HCT116 (cell line): ENCODE measurements around the gene ANKRD13D. TPM values are rescaled to one million over a fixed set of nuclear protein-coding genes. Genes with fewer than 3 reads are reported as not detected.

ENCODE experiments used
- ATAC-seq: fragments of 200-7000 bp; cut with Tn5 transposase; 2 replicates; pipeline ENCODE4 v1.9.1; 2020; ENCODE audit warnings: mild to moderate bottlenecking, moderate library complexity
- BruUV-seq: library from RNA; stranded (reverse); fragments of 400-500 nt; replicated peaks from 2 replicates; lab custom pipeline; 2021; lab: Mats Ljungman, UMichigan
- CTCF ChIA-PET: fragments of 300-600 bp; sonication (Branson Sonifier 250); formaldehyde crosslinking; loops from one replicate; lab custom pipeline; 2021; ENCODE audit warnings: antibody characterized with exemption; lab: Charles Lee
- POLR2A ChIA-PET: fragments of 300-600, 350-600 bp; sonication (Branson Sonifier 250); formaldehyde crosslinking; loops from one replicate; lab custom pipeline; 2021; ENCODE audit warnings: antibody characterized with exemption; lab: Charles Lee
- RAD21 ChIA-PET, 2 experiments: fragments of 300-600 bp; sonication (Branson Sonifier 250); formaldehyde crosslinking; loops; one replicate each; lab custom pipeline; 2023; ENCODE audit warnings: low total read pairs in 2 of 2; ENCODE audit not compliant: uncharacterized antibody in 2 of 2, unreplicated experiment in 2 of 2, low non-redundant PET in 1 of 2; lab: Charles Lee
- DNase-seq: peaks from one replicate; pipeline ENCODE4 v3.0.0-alpha.2; 2010; ENCODE audit warnings: low read depth, low spot score
- H2AFZ ChIP-seq: fragments of 200-600 bp; shearing (Covaris generic), sonication (generic); 2 replicates; pipeline ENCODE4 v1.6.1; 2017; ENCODE audit warnings: low read depth, mixed run types, mixed read lengths, antibody characterized with exemption, low read length; ENCODE audit not compliant: poor library complexity, severe bottlenecking
- H3K27ac ChIP-seq: 2 replicates; pipeline ENCODE4 v1.5.1; 2012; ENCODE audit warnings: low read depth, low read length
- H3K27me3 ChIP-seq: fragments of 200-600 bp; sonication (generic); 2 replicates; pipeline ENCODE4 v1.6.1; 2016; ENCODE audit warnings: mixed run types, low read length, mixed read lengths; ENCODE audit not compliant: insufficient read depth
- H3K36me3 ChIP-seq, 2 experiments: fragments of 200-500 bp in 1 of 2; fragments of 200-600 bp in 1 of 2; sonication (Bioruptor generic) in 1 of 2; sonication (generic) in 1 of 2; 2 replicates each; pipeline versions ENCODE4 v1.5.1 to v1.6.1; 2014 to 2016; ENCODE audit warnings: low read length in 2 of 2, inconsistent platforms in 1 of 2, mixed read lengths in 1 of 2, mixed run types in 1 of 2; ENCODE audit not compliant: insufficient read depth in 2 of 2, control insufficient read depth in 1 of 2
- H3K4me1 ChIP-seq, 2 experiments: fragments of 200-600 bp in 1 of 2; sonication (generic) in 1 of 2; 2 replicates each; pipeline versions ENCODE4 v1.5.1 to v1.6.1; 2012 to 2017; ENCODE audit warnings: low read length in 2 of 2, inconsistent platforms in 1 of 2, mild to moderate bottlenecking in 1 of 2, mixed read lengths in 1 of 2, mixed run types in 1 of 2, moderate library complexity in 1 of 2; ENCODE audit not compliant: insufficient read depth in 2 of 2, control insufficient read depth in 1 of 2
- H3K4me2 ChIP-seq: fragments of 200-600 bp; sonication (generic); 2 replicates; pipeline ENCODE4 v1.6.1; 2017; ENCODE audit warnings: mixed run types, low read length, mixed read lengths
- H3K4me3 ChIP-seq, 2 experiments: fragments of 200-600 bp in 1 of 2; sonication (generic) in 1 of 2; replicated peaks in 1 of 2; 2 replicates each; pipeline ENCODE4 v1.5.1; 2011 to 2016; ENCODE audit warnings: low read length in 2 of 2, control low read depth in 1 of 2, low read depth in 1 of 2, mild to moderate bottlenecking in 1 of 2, mixed read lengths in 1 of 2, mixed run types in 1 of 2
- H3K79me2 ChIP-seq: fragments of 200-600 bp; sonication (generic); 2 replicates; pipeline ENCODE4 v1.6.1; 2017; ENCODE audit warnings: mild to moderate bottlenecking, mixed run types, low read length, moderate library complexity, mixed read lengths; ENCODE audit not compliant: insufficient read depth
- H3K9ac ChIP-seq: fragments of 200-600 bp; sonication (generic); 2 replicates; pipeline ENCODE4 v1.6.1; 2016; ENCODE audit warnings: low read length, mixed read lengths
- H3K9me2 ChIP-seq: fragments of 200-600 bp; sonication (generic), shearing (Covaris generic); 2 replicates; pipeline ENCODE4 v1.6.1; 2017; ENCODE audit warnings: mixed run types, mild to moderate bottlenecking, moderate library complexity; ENCODE audit not compliant: insufficient read depth
- H3K9me3 ChIP-seq, 2 experiments: fragments of 200-500 bp in 1 of 2; fragments of 200-600 bp in 1 of 2; sonication (Bioruptor generic) in 1 of 2; sonication (generic) in 1 of 2; 2 replicates each; pipeline ENCODE4 v1.6.1; 2014 to 2017; ENCODE audit warnings: low read length in 2 of 2, mixed read lengths in 2 of 2, inconsistent platforms in 1 of 2, low read depth in 1 of 2, mild to moderate bottlenecking in 1 of 2, mixed run types in 1 of 2, moderate library complexity in 1 of 2; ENCODE audit not compliant: control insufficient read depth in 1 of 2, insufficient read depth in 1 of 2
- H4K20me1 ChIP-seq: fragments of 200-600 bp; sonication (generic), shearing (Covaris generic); 2 replicates; pipeline ENCODE4 v1.6.1; 2017; ENCODE audit warnings: mixed run types, mild to moderate bottlenecking, moderate library complexity; ENCODE audit not compliant: insufficient read depth
- CBX3 ChIP-seq: IDR thresholded peaks from 2 replicates; pipeline ENCODE4 v1.6.1; 2012; ENCODE audit warnings: low read depth
- CEBPB ChIP-seq: IDR thresholded peaks from 2 replicates; pipeline ENCODE4 v1.6.1; 2012; ENCODE audit warnings: low read depth
- EZH2 ChIP-seq: fragments of 200-600 bp; sonication (generic); IDR thresholded peaks from 2 replicates; pipeline ENCODE4 v1.6.1; 2017; ENCODE audit warnings: antibody characterized with exemption, mixed run types
- EZH2phosphoT487 ChIP-seq: fragments of 200-600 bp; IDR thresholded peaks from 2 replicates; pipeline ENCODE4 v1.6.1; 2018; ENCODE audit warnings: antibody characterized with exemption, borderline replicate concordance
- FOSL1 ChIP-seq: IDR thresholded peaks from 2 replicates; pipeline ENCODE4 v1.6.1; 2012; ENCODE audit warnings: low read depth
- JUND ChIP-seq: IDR thresholded peaks from 2 replicates; pipeline ENCODE4 v1.6.1; 2012
- POLR2A ChIP-seq: IDR thresholded peaks from 2 replicates; pipeline ENCODE4 v1.7.0; 2011; ENCODE audit warnings: borderline replicate concordance; ENCODE audit not compliant: insufficient read depth, insufficient read length; ENCODE audit errors: extremely low read depth
- RAD21 ChIP-seq: IDR thresholded peaks from 2 replicates; pipeline ENCODE4 v1.6.1; 2012; ENCODE audit warnings: low read depth, mild to moderate bottlenecking
- SRF ChIP-seq: IDR thresholded peaks from 2 replicates; pipeline ENCODE4 v1.6.1; 2012; ENCODE audit warnings: low read depth
- YY1 ChIP-seq: IDR thresholded peaks from 2 replicates; pipeline ENCODE4 v1.6.1; 2011; ENCODE audit warnings: low read length, low read depth, moderate library complexity, mild to moderate bottlenecking; ENCODE audit not compliant: insufficient replicate concordance; ENCODE audit errors: extremely low read depth
- ZNF274 ChIP-seq: fragments of 200-500 bp; sonication (Bioruptor generic); IDR thresholded peaks from 2 replicates; pipeline ENCODE4 v1.6.1; 2014; ENCODE audit warnings: mild to moderate bottlenecking, low read depth, low read length, inconsistent platforms
- intact Hi-C: fragments of 100-400 bp; cut with micrococcal nuclease; formaldehyde crosslinking; loops from 2 replicates; pipeline ENCODE4 v1.10.0; 2022
- total RNA-seq: library from RNA; stranded (reverse); gene quantifications from one replicate; pipeline ENCODE4 v1.2.1, GENCODE V29; 2021; ENCODE audit not compliant: unreplicated experiment
- TF ChIP-seq, protein P1 (sequence below): IDR thresholded peaks from 2 replicates; pipeline ENCODE4 v1.6.1; 2012
- TF ChIP-seq, protein P2 (sequence below), 3 experiments: fragments of 200-600 bp in 1 of 3; sonication (generic) in 1 of 3; IDR thresholded peaks in 2 of 3; conservative IDR thresholded peaks in 1 of 3; 2 replicates each; pipeline ENCODE4 v1.5.1; 2012 to 2017; ENCODE audit warnings: low read depth in 2 of 3, low read length in 2 of 3, antibody characterized with exemption in 1 of 3, borderline replicate concordance in 1 of 3, control low read depth in 1 of 3, mild to moderate bottlenecking in 1 of 3, mixed read lengths in 1 of 3, mixed run types in 1 of 3, moderate library complexity in 1 of 3; ENCODE audit not compliant: insufficient read depth in 1 of 3
- TF ChIP-seq, protein P3 (sequence below): IDR thresholded peaks from 2 replicates; pipeline ENCODE4 v1.6.1; 2011; ENCODE audit warnings: mild to moderate bottlenecking, low read length, moderate library complexity; ENCODE audit not compliant: insufficient replicate concordance; ENCODE audit errors: extremely low read depth

ANKRD13D gene
- total RNA-seq, 1 experiment from 2014 or later, result 61.1 TPM

DNA sequence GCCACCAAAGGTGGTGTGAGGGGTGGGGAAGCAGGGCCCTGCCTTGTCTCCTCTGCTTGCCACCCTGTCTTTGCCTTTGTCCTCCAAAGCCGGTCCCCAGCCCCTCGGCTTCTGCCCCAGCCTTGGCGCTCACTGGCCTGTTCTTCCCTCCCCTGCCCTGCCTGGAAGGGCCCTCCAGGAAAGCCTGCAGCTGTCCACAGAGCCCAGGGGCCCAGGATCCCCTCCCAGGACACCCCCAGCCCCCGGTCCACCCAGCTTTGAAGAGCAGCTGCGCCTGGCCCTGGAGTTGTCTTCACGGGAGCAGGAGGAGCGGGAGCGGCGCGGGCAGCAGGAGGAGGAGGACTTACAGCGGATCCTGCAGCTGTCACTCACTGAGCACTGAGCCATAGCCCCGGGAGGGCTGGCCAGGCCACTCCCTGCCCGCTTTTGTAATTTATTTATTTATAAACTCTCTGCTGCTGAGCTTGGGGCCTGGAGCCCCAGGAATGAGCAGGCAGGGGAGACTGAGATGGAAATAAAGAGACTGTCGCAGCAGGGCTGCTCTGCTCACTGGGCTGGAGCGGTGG, 12.9 kb downstream of the ANKRD13D start:
- BruUV-seq, result no TSS peak
- TF ChIP-seq FOSL1 (no peak), POLR2A (no peak), SRF (no peak), CBX3 (no peak), CEBPB (no peak)
- Histone ChIP-seq H3K9me3 (no peaks in the 10 kb centered on the region), H3K9me2 (no peaks in the 10 kb centered on the region), H3K9ac (peak overlapping the region; percentile 90; the same call in 1 of the 2 replicates), H3K4me2 (peak overlapping the region; percentile 95; the same call in 1 of the 2 replicates), H2AFZ (no peak overlapping the region), H3K27me3 (no peaks in the 10 kb centered on the region), H3K79me2 (peaks cover 15% of the 10 kb centered on the region), H3K36me3 (peaks cover 4 to 10% of the 10 kb centered on the region in 2 experiments; a peak in 1 of 4 replicates), H3K27ac (peak overlapping the region; percentile 85), H3K4me1 (peaks cover 21 to 25% of the 10 kb centered on the region in 2 experiments), H3K4me3 (peak overlapping the region; percentile 79 to 91; a peak in 3 of 4 replicates), H4K20me1 (no peaks in the 10 kb centered on the region)
- RAD21 ChIA-PET, result no interaction called here
- POLR2A ChIA-PET, result interaction anchor here (1.0 to 2.4 kb wide), 2 partner anchors 14 to 51 kb away, joined by 3 to 11 read pairs; partner anchors contain the start of gene ANKRD13D
- no peak for DNase-seq
- CTCF ChIA-PET, result interaction anchor here (1.5 kb wide), 1 partner anchor 15 kb away, joined by 9 read pairs; no protein-coding TSS in a partner anchor
- intact Hi-C loops, result no loop called here
- no peak for ATAC-seq

DNA sequence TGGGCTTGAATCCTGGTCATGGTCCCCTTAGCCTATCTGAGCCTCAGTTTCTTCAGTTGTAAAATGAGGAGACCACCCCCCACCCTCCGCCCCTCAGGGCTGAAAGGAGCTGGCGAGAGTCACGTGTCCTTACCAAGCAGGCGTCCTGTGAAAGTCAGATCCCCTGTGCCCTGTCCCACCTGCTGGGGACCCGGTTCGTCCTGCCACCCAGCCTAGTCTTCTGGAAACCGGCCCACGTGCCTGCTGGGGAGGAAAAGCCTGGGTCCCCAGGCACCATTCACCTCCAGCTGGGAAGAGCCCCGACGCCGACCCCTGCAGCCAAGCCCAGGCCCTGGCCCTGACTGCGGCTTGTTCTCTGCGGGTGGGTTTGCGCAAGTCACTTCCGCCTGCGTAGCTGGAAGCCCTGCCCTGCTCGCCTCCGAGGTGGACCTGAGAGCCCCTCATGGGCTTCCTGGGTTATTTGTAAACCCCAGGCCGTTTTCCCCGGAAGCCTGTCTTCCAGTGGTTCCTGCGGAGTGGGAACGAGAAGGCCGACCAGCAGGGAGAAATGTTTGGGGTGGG, 13.5 kb downstream of the ANKRD13D start:
- RAD21 ChIA-PET, result interaction anchor here (0.6 to 1.4 kb wide), 4 partner anchors 13 to 245 kb away, joined by 3 to 6 read pairs (median 4); no protein-coding TSS in a partner anchor
- CTCF ChIA-PET, result interaction anchor here (0.7 to 1.5 kb wide), 3 partner anchors 14 to 79 kb away, joined by 4 to 9 read pairs (median 5); partner anchors contain the start of gene ANKRD13D
- ATAC-seq (peak; percentile 35), DNase-seq (no peak)
- Histone ChIP-seq H2AFZ (no peak overlapping the region), H3K27me3 (no peaks in the 10 kb centered on the region), H3K9me3 (no peaks in the 10 kb centered on the region), H3K27ac (peak overlapping the region; percentile 85), H3K9me2 (no peaks in the 10 kb centered on the region), H3K36me3 (peaks cover 8 to 10% of the 10 kb centered on the region in 2 experiments; a peak in 2 of 4 replicates), H3K9ac (peak overlapping the region; percentile 90), H4K20me1 (no peaks in the 10 kb centered on the region), H3K79me2 (peaks cover 15% of the 10 kb centered on the region), H3K4me3 (peak overlapping the region; percentile 79 to 91), H3K4me2 (peak overlapping the region; percentile 95), H3K4me1 (peaks cover 21 to 25% of the 10 kb centered on the region in 2 experiments)
- intact Hi-C loops, result no loop called here
- POLR2A ChIA-PET, result interaction anchor here (1.0 to 2.4 kb wide), 5 partner anchors 9 to 50 kb away, joined by 3 to 11 read pairs (median 6); partner anchors contain the start of gene ANKRD13D
- no TSS peak for BruUV-seq
- no peak for TF ChIP-seq RAD21
- TF ChIP-seq CBX3, result no peak
- no peak for TF ChIP-seq EZH2
- TF ChIP-seq YY1, result no peak
- no peak for TF ChIP-seq EZH2phosphoT487
- no peak for TF ChIP-seq POLR2A
- TF ChIP-seq, protein P1, sequence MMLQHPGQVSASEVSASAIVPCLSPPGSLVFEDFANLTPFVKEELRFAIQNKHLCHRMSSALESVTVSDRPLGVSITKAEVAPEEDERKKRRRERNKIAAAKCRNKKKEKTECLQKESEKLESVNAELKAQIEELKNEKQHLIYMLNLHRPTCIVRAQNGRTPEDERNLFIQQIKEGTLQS, result no peak
- no peak for TF ChIP-seq ZNF274
- TF ChIP-seq FOSL1, result no peak
- TF ChIP-seq, protein P2, sequence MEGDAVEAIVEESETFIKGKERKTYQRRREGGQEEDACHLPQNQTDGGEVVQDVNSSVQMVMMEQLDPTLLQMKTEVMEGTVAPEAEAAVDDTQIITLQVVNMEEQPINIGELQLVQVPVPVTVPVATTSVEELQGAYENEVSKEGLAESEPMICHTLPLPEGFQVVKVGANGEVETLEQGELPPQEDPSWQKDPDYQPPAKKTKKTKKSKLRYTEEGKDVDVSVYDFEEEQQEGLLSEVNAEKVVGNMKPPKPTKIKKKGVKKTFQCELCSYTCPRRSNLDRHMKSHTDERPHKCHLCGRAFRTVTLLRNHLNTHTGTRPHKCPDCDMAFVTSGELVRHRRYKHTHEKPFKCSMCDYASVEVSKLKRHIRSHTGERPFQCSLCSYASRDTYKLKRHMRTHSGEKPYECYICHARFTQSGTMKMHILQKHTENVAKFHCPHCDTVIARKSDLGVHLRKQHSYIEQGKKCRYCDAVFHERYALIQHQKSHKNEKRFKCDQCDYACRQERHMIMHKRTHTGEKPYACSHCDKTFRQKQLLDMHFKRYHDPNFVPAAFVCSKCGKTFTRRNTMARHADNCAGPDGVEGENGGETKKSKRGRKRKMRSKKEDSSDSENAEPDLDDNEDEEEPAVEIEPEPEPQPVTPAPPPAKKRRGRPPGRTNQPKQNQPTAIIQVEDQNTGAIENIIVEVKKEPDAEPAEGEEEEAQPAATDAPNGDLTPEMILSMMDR (IDR thresholded peaks at IDR 0.05 in 2 of 3, conservative IDR thresholded peaks at IDR 0.05 in 1 of 3; ENCODE audit: borderline replicate concordance in 1 of 3, insufficient read depth in 1 of 3, low read depth in 2 of 3, low read length in 2 of 3), result no peak
- no peak for TF ChIP-seq JUND
- TF ChIP-seq, protein P3, sequence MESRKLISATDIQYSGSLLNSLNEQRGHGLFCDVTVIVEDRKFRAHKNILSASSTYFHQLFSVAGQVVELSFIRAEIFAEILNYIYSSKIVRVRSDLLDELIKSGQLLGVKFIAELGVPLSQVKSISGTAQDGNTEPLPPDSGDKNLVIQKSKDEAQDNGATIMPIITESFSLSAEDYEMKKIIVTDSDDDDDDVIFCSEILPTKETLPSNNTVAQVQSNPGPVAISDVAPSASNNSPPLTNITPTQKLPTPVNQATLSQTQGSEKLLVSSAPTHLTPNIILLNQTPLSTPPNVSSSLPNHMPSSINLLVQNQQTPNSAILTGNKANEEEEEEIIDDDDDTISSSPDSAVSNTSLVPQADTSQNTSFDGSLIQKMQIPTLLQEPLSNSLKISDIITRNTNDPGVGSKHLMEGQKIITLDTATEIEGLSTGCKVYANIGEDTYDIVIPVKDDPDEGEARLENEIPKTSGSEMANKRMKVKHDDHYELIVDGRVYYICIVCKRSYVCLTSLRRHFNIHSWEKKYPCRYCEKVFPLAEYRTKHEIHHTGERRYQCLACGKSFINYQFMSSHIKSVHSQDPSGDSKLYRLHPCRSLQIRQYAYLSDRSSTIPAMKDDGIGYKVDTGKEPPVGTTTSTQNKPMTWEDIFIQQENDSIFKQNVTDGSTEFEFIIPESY, result no peak
